HCT116 (cell line): ENCODE results near the gene CACNA1E. TPM values are rescaled to one million over a fixed set of nuclear protein-coding genes. Genes with fewer than 3 reads are reported as not detected.

ENCODE experiments used
- ATAC-seq: fragments of 200-7000 bp; cut with Tn5 transposase; 2 replicates; pipeline ENCODE4 v1.9.1; 2020; ENCODE audit warnings: mild to moderate bottlenecking, moderate library complexity
- BruUV-seq: library from RNA; stranded (reverse); fragments of 400-500 nt; replicated peaks from 2 replicates; lab custom pipeline; 2021; lab: Mats Ljungman, UMichigan
- CTCF ChIA-PET: fragments of 300-600 bp; sonication (Branson Sonifier 250); formaldehyde crosslinking; loops from one replicate; lab custom pipeline; 2021; ENCODE audit warnings: antibody characterized with exemption; lab: Charles Lee
- POLR2A ChIA-PET: fragments of 300-600, 350-600 bp; sonication (Branson Sonifier 250); formaldehyde crosslinking; loops from one replicate; lab custom pipeline; 2021; ENCODE audit warnings: antibody characterized with exemption; lab: Charles Lee
- RAD21 ChIA-PET, 2 experiments: fragments of 300-600 bp; sonication (Branson Sonifier 250); formaldehyde crosslinking; loops; one replicate each; lab custom pipeline; 2023; ENCODE audit warnings: low total read pairs in 2 of 2; ENCODE audit not compliant: uncharacterized antibody in 2 of 2, unreplicated experiment in 2 of 2, low non-redundant PET in 1 of 2; lab: Charles Lee
- DNase-seq: peaks from one replicate; pipeline ENCODE4 v3.0.0-alpha.2; 2010; ENCODE audit warnings: low read depth, low spot score
- H2AFZ ChIP-seq: fragments of 200-600 bp; shearing (Covaris generic), sonication (generic); 2 replicates; pipeline ENCODE4 v1.6.1; 2017; ENCODE audit warnings: low read depth, mixed run types, mixed read lengths, antibody characterized with exemption, low read length; ENCODE audit not compliant: poor library complexity, severe bottlenecking
- H3K27ac ChIP-seq: 2 replicates; pipeline ENCODE4 v1.5.1; 2012; ENCODE audit warnings: low read depth, low read length
- H3K27me3 ChIP-seq: fragments of 200-600 bp; sonication (generic); 2 replicates; pipeline ENCODE4 v1.6.1; 2016; ENCODE audit warnings: mixed run types, low read length, mixed read lengths; ENCODE audit not compliant: insufficient read depth
- H3K36me3 ChIP-seq, 2 experiments: fragments of 200-500 bp in 1 of 2; fragments of 200-600 bp in 1 of 2; sonication (Bioruptor generic) in 1 of 2; sonication (generic) in 1 of 2; 2 replicates each; pipeline versions ENCODE4 v1.5.1 to v1.6.1; 2014 to 2016; ENCODE audit warnings: low read length in 2 of 2, inconsistent platforms in 1 of 2, mixed read lengths in 1 of 2, mixed run types in 1 of 2; ENCODE audit not compliant: insufficient read depth in 2 of 2, control insufficient read depth in 1 of 2
- H3K4me1 ChIP-seq, 2 experiments: fragments of 200-600 bp in 1 of 2; sonication (generic) in 1 of 2; 2 replicates each; pipeline versions ENCODE4 v1.5.1 to v1.6.1; 2012 to 2017; ENCODE audit warnings: low read length in 2 of 2, inconsistent platforms in 1 of 2, mild to moderate bottlenecking in 1 of 2, mixed read lengths in 1 of 2, mixed run types in 1 of 2, moderate library complexity in 1 of 2; ENCODE audit not compliant: insufficient read depth in 2 of 2, control insufficient read depth in 1 of 2
- H3K4me2 ChIP-seq: fragments of 200-600 bp; sonication (generic); 2 replicates; pipeline ENCODE4 v1.6.1; 2017; ENCODE audit warnings: mixed run types, low read length, mixed read lengths
- H3K4me3 ChIP-seq, 2 experiments: fragments of 200-600 bp in 1 of 2; sonication (generic) in 1 of 2; replicated peaks in 1 of 2; 2 replicates each; pipeline ENCODE4 v1.5.1; 2011 to 2016; ENCODE audit warnings: low read length in 2 of 2, control low read depth in 1 of 2, low read depth in 1 of 2, mild to moderate bottlenecking in 1 of 2, mixed read lengths in 1 of 2, mixed run types in 1 of 2
- H3K79me2 ChIP-seq: fragments of 200-600 bp; sonication (generic); 2 replicates; pipeline ENCODE4 v1.6.1; 2017; ENCODE audit warnings: mild to moderate bottlenecking, mixed run types, low read length, moderate library complexity, mixed read lengths; ENCODE audit not compliant: insufficient read depth
- H3K9ac ChIP-seq: fragments of 200-600 bp; sonication (generic); 2 replicates; pipeline ENCODE4 v1.6.1; 2016; ENCODE audit warnings: low read length, mixed read lengths
- H3K9me2 ChIP-seq: fragments of 200-600 bp; sonication (generic), shearing (Covaris generic); 2 replicates; pipeline ENCODE4 v1.6.1; 2017; ENCODE audit warnings: mixed run types, mild to moderate bottlenecking, moderate library complexity; ENCODE audit not compliant: insufficient read depth
- H3K9me3 ChIP-seq, 2 experiments: fragments of 200-500 bp in 1 of 2; fragments of 200-600 bp in 1 of 2; sonication (Bioruptor generic) in 1 of 2; sonication (generic) in 1 of 2; 2 replicates each; pipeline ENCODE4 v1.6.1; 2014 to 2017; ENCODE audit warnings: low read length in 2 of 2, mixed read lengths in 2 of 2, inconsistent platforms in 1 of 2, low read depth in 1 of 2, mild to moderate bottlenecking in 1 of 2, mixed run types in 1 of 2, moderate library complexity in 1 of 2; ENCODE audit not compliant: control insufficient read depth in 1 of 2, insufficient read depth in 1 of 2
- H4K20me1 ChIP-seq: fragments of 200-600 bp; sonication (generic), shearing (Covaris generic); 2 replicates; pipeline ENCODE4 v1.6.1; 2017; ENCODE audit warnings: mixed run types, mild to moderate bottlenecking, moderate library complexity; ENCODE audit not compliant: insufficient read depth
- CEBPB ChIP-seq: IDR thresholded peaks from 2 replicates; pipeline ENCODE4 v1.6.1; 2012; ENCODE audit warnings: low read depth
- EGR1 ChIP-seq: IDR thresholded peaks from 2 replicates; pipeline ENCODE4 v1.6.1; 2012; ENCODE audit warnings: low read depth
- EZH2phosphoT487 ChIP-seq: fragments of 200-600 bp; IDR thresholded peaks from 2 replicates; pipeline ENCODE4 v1.6.1; 2018; ENCODE audit warnings: antibody characterized with exemption, borderline replicate concordance
- FOSL1 ChIP-seq: IDR thresholded peaks from 2 replicates; pipeline ENCODE4 v1.6.1; 2012; ENCODE audit warnings: low read depth
- MAX ChIP-seq: IDR thresholded peaks from 2 replicates; pipeline ENCODE4 v1.6.1; 2012
- SIN3A ChIP-seq: IDR thresholded peaks from 2 replicates; pipeline ENCODE4 v1.6.1; 2012; ENCODE audit warnings: low read depth
- SRF ChIP-seq: IDR thresholded peaks from 2 replicates; pipeline ENCODE4 v1.6.1; 2012; ENCODE audit warnings: low read depth
- TCF7L2 ChIP-seq: IDR thresholded peaks from 2 replicates; pipeline ENCODE4 v1.7.0; 2011; ENCODE audit warnings: borderline replicate concordance, inconsistent platforms; ENCODE audit not compliant: insufficient read depth, insufficient read length; ENCODE audit errors: extremely low read depth
- YY1 ChIP-seq: IDR thresholded peaks from 2 replicates; pipeline ENCODE4 v1.6.1; 2011; ENCODE audit warnings: low read length, low read depth, moderate library complexity, mild to moderate bottlenecking; ENCODE audit not compliant: insufficient replicate concordance; ENCODE audit errors: extremely low read depth
- ZBTB33 ChIP-seq: IDR thresholded peaks from 2 replicates; pipeline ENCODE4 v1.6.1; 2011; ENCODE audit warnings: mild to moderate bottlenecking, low read length, moderate library complexity; ENCODE audit not compliant: insufficient replicate concordance; ENCODE audit errors: extremely low read depth
- ZFX ChIP-seq: fragments of 450-650 bp; IDR thresholded peaks from 2 replicates; pipeline ENCODE4 v1.6.1; 2017
- ZNF274 ChIP-seq: fragments of 200-500 bp; sonication (Bioruptor generic); IDR thresholded peaks from 2 replicates; pipeline ENCODE4 v1.6.1; 2014; ENCODE audit warnings: mild to moderate bottlenecking, low read depth, low read length, inconsistent platforms
- intact Hi-C: fragments of 100-400 bp; cut with micrococcal nuclease; formaldehyde crosslinking; loops from 2 replicates; pipeline ENCODE4 v1.10.0; 2022
- total RNA-seq: library from RNA; stranded (reverse); gene quantifications from one replicate; pipeline ENCODE4 v1.2.1, GENCODE V29; 2021; ENCODE audit not compliant: unreplicated experiment
- TF ChIP-seq, protein P1 (sequence below), 3 experiments: fragments of 200-600 bp in 1 of 3; sonication (generic) in 1 of 3; IDR thresholded peaks in 2 of 3; conservative IDR thresholded peaks in 1 of 3; 2 replicates each; pipeline ENCODE4 v1.5.1; 2012 to 2017; ENCODE audit warnings: low read depth in 2 of 3, low read length in 2 of 3, antibody characterized with exemption in 1 of 3, borderline replicate concordance in 1 of 3, control low read depth in 1 of 3, mild to moderate bottlenecking in 1 of 3, mixed read lengths in 1 of 3, mixed run types in 1 of 3, moderate library complexity in 1 of 3; ENCODE audit not compliant: insufficient read depth in 1 of 3
- TF ChIP-seq, protein P2 (sequence below): IDR thresholded peaks from 2 replicates; pipeline ENCODE4 v1.6.1; 2012; ENCODE audit warnings: low read depth

The CACNA1E gene
- total RNA-seq, 1 experiment from 2014 or later = 0.02 TPM

DNA sequence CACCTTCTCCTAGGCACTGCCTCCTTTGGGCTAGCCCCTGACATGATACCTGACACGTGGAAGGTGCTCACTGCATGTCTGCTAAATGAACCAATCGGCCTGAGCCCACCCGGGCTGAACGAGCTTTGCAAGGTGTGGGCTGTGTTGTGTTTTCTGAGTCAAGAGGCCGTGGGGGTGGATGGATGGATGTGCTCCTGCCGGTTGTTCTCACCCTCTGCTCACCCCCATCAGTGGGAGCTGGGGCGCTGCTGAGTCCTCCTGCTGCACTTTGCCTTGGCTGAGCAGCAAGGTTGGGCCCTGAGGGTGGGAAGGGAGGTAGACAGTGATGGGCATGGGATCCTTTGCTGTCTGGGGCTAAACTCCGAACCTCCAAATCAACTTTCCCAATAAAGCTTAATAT is 6.7 kb upstream of the CACNA1E start:
- Histone ChIP-seq H3K9ac (no peak overlapping the region), H3K36me3 (no peaks in the 10 kb centered on the region), H4K20me1 (no peaks in the 10 kb centered on the region), H3K9me3 (no peaks in the 10 kb centered on the region), H3K4me1 (no peaks in the 10 kb centered on the region), H3K4me3 (no peak overlapping the region), H3K27ac (no peak overlapping the region), H3K79me2 (no peaks in the 10 kb centered on the region), H3K4me2 (no peak overlapping the region), H3K27me3 (peaks cover 54% of the 10 kb centered on the region), H2AFZ (no peak overlapping the region), H3K9me2 (no peaks in the 10 kb centered on the region)
- intact Hi-C loops = loop anchor here (5.0 kb wide), 1 partner anchor 916 kb away; the partner anchor contains the start of gene GLUL
- DNase-seq = no peak
- no TSS peak for BruUV-seq
- RAD21 ChIA-PET = no interaction called here
- no peak for ATAC-seq
- CTCF ChIA-PET = interaction anchor here (0.9 kb wide), 1 partner anchor 460 kb away, joined by 3 read pairs; no protein-coding TSS in a partner anchor
- TF ChIP-seq SRF (no peak), EZH2phosphoT487 (no peak), TCF7L2 (no peak), ZBTB33 (no peak), MAX (no peak), ZFX (no peak), SIN3A (no peak), ZNF274 (no peak), EGR1 (no peak), FOSL1 (no peak), YY1 (no peak), CEBPB (no peak)
- TF ChIP-seq, protein P1, sequence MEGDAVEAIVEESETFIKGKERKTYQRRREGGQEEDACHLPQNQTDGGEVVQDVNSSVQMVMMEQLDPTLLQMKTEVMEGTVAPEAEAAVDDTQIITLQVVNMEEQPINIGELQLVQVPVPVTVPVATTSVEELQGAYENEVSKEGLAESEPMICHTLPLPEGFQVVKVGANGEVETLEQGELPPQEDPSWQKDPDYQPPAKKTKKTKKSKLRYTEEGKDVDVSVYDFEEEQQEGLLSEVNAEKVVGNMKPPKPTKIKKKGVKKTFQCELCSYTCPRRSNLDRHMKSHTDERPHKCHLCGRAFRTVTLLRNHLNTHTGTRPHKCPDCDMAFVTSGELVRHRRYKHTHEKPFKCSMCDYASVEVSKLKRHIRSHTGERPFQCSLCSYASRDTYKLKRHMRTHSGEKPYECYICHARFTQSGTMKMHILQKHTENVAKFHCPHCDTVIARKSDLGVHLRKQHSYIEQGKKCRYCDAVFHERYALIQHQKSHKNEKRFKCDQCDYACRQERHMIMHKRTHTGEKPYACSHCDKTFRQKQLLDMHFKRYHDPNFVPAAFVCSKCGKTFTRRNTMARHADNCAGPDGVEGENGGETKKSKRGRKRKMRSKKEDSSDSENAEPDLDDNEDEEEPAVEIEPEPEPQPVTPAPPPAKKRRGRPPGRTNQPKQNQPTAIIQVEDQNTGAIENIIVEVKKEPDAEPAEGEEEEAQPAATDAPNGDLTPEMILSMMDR (IDR thresholded peaks at IDR 0.05 in 2 of 3, conservative IDR thresholded peaks at IDR 0.05 in 1 of 3; ENCODE audit: borderline replicate concordance in 1 of 3, insufficient read depth in 1 of 3, low read depth in 2 of 3, low read length in 2 of 3) = no peak
- TF ChIP-seq, protein P2, sequence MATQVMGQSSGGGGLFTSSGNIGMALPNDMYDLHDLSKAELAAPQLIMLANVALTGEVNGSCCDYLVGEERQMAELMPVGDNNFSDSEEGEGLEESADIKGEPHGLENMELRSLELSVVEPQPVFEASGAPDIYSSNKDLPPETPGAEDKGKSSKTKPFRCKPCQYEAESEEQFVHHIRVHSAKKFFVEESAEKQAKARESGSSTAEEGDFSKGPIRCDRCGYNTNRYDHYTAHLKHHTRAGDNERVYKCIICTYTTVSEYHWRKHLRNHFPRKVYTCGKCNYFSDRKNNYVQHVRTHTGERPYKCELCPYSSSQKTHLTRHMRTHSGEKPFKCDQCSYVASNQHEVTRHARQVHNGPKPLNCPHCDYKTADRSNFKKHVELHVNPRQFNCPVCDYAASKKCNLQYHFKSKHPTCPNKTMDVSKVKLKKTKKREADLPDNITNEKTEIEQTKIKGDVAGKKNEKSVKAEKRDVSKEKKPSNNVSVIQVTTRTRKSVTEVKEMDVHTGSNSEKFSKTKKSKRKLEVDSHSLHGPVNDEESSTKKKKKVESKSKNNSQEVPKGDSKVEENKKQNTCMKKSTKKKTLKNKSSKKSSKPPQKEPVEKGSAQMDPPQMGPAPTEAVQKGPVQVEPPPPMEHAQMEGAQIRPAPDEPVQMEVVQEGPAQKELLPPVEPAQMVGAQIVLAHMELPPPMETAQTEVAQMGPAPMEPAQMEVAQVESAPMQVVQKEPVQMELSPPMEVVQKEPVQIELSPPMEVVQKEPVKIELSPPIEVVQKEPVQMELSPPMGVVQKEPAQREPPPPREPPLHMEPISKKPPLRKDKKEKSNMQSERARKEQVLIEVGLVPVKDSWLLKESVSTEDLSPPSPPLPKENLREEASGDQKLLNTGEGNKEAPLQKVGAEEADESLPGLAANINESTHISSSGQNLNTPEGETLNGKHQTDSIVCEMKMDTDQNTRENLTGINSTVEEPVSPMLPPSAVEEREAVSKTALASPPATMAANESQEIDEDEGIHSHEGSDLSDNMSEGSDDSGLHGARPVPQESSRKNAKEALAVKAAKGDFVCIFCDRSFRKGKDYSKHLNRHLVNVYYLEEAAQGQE = no peak
- POLR2A ChIA-PET = no interaction called here
